H9 (cell line): ENCODE measurements around the gene SP6. TPM values are rescaled to one million over a fixed set of nuclear protein-coding genes. Genes with fewer than 3 reads are reported as not detected.
A peak's percentile ranks its signal among the peaks of the same experiment; 100 is the strongest.

Experiments
- DNase-seq: peaks from one replicate; pipeline ENCODE4 v3.0.0-alpha.2; 2017
- H2AFZ ChIP-seq: one replicate; pipeline ENCODE4 v1.6.1; 2013; ENCODE audit warnings: mild to moderate bottlenecking, low read length, control low read depth, moderate library complexity
- H2AK5ac ChIP-seq: 2 replicates; pipeline ENCODE4 v1.6.1; 2013; ENCODE audit warnings: low read length, control low read depth, mixed read lengths; ENCODE audit not compliant: insufficient read length
- H2BK120ac ChIP-seq: one replicate; pipeline ENCODE4 v1.6.1; 2013; ENCODE audit warnings: low read depth, mild to moderate bottlenecking, low read length, control low read depth, inconsistent platforms; ENCODE audit not compliant: poor library complexity, severe bottlenecking
- H2BK12ac ChIP-seq: 2 replicates; pipeline ENCODE4 v1.6.1; 2013; ENCODE audit warnings: low read length, control low read depth, mixed read lengths, low read depth; ENCODE audit not compliant: insufficient read length
- H2BK15ac ChIP-seq: 2 replicates; pipeline ENCODE4 v1.6.1; 2013; ENCODE audit warnings: low read depth, low read length, control low read depth
- H2BK20ac ChIP-seq: one replicate; pipeline ENCODE4 v1.6.1; 2013; ENCODE audit warnings: low read depth, mild to moderate bottlenecking, low read length, control low read depth, inconsistent platforms; ENCODE audit not compliant: poor library complexity, severe bottlenecking
- H2BK5ac ChIP-seq: 2 replicates; pipeline ENCODE4 v1.6.1; 2013; ENCODE audit warnings: low read length, control low read depth, mixed read lengths; ENCODE audit not compliant: insufficient read length
- H3K14ac ChIP-seq: 2 replicates; pipeline ENCODE4 v1.6.1; 2013; ENCODE audit warnings: low read length, control low read depth; ENCODE audit not compliant: insufficient read depth
- H3K18ac ChIP-seq: 2 replicates; pipeline ENCODE4 v1.6.1; 2013; ENCODE audit warnings: low read depth, mild to moderate bottlenecking, mixed read lengths, low read length, control low read depth; ENCODE audit not compliant: insufficient read length
- H3K23ac ChIP-seq: 2 replicates; pipeline ENCODE4 v1.6.1; 2013; ENCODE audit warnings: low read length, control low read depth, mixed read lengths, low read depth; ENCODE audit not compliant: insufficient read length
- H3K23me2 ChIP-seq: 2 replicates; pipeline ENCODE4 v1.6.1; 2013; ENCODE audit warnings: low read depth, mild to moderate bottlenecking, mixed read lengths, low read length, control low read depth; ENCODE audit not compliant: insufficient read length, poor library complexity, severe bottlenecking
- H3K27ac ChIP-seq: 2 replicates; pipeline ENCODE4 v1.5.1; 2013; ENCODE audit warnings: low read length, control low read depth, mixed read lengths, low read depth; ENCODE audit not compliant: insufficient read length
- H3K27me3 ChIP-seq: 2 replicates; pipeline ENCODE4 v1.6.1; 2013; ENCODE audit warnings: low read length, control low read depth, inconsistent platforms; ENCODE audit not compliant: insufficient read depth
- H3K4ac ChIP-seq: 2 replicates; pipeline ENCODE4 v1.6.1; 2013; ENCODE audit warnings: low read depth, mild to moderate bottlenecking, control low read depth, inconsistent platforms, low read length, moderate library complexity
- H3K4me1 ChIP-seq: 2 replicates; pipeline ENCODE4 v1.6.1; 2013; ENCODE audit warnings: low read length, control low read depth, inconsistent platforms; ENCODE audit not compliant: insufficient read depth
- H3K4me2 ChIP-seq: 2 replicates; pipeline ENCODE4 v1.6.1; 2013; ENCODE audit warnings: low read length, control low read depth, mixed read lengths; ENCODE audit not compliant: insufficient read length, insufficient read depth
- H3K56ac ChIP-seq: 2 replicates; pipeline ENCODE4 v1.6.1; 2013; ENCODE audit warnings: low read depth, mild to moderate bottlenecking, mixed read lengths, low read length, control low read depth; ENCODE audit not compliant: insufficient read length
- H3K79me1 ChIP-seq: 2 replicates; pipeline ENCODE4 v1.6.1; 2013; ENCODE audit warnings: low read depth, mild to moderate bottlenecking, moderate library complexity, low read length, control low read depth, inconsistent platforms; ENCODE audit not compliant: insufficient read depth, poor library complexity, severe bottlenecking
- H3K79me2 ChIP-seq: 2 replicates; pipeline ENCODE4 v1.6.1; 2013; ENCODE audit warnings: low read length, control low read depth, inconsistent platforms; ENCODE audit not compliant: insufficient read depth
- H3K9ac ChIP-seq: 2 replicates; pipeline ENCODE4 v1.6.1; 2013; ENCODE audit warnings: low read length, control low read depth, mixed read lengths; ENCODE audit not compliant: insufficient read length; ENCODE audit errors: extremely low read depth
- H3K9me3 ChIP-seq: one replicate; pipeline ENCODE4 v1.6.1; 2013; ENCODE audit warnings: low read depth, low read length, inconsistent platforms; ENCODE audit not compliant: control insufficient read depth
- H3T11ph ChIP-seq: one replicate; pipeline ENCODE4 v1.6.1; 2013; ENCODE audit warnings: mild to moderate bottlenecking, low read length, control low read depth, inconsistent platforms
- H4K20me1 ChIP-seq: one replicate; pipeline ENCODE4 v1.6.1; 2013; ENCODE audit not compliant: control insufficient read depth, insufficient read length, insufficient read depth
- H4K5ac ChIP-seq: 2 replicates; pipeline ENCODE4 v1.6.1; 2013; ENCODE audit warnings: low read depth, mild to moderate bottlenecking, mixed read lengths, low read length, control low read depth; ENCODE audit not compliant: insufficient read length
- H4K8ac ChIP-seq: replicated peaks from 2 replicates; pipeline ENCODE4 v1.6.1; 2013; ENCODE audit warnings: low read length, control low read depth, mixed read lengths, low read depth; ENCODE audit not compliant: insufficient read length
- H4K91ac ChIP-seq: 2 replicates; pipeline ENCODE4 v1.6.1; 2013; ENCODE audit warnings: low read depth, mild to moderate bottlenecking, moderate library complexity, mixed read lengths, low read length, control low read depth; ENCODE audit not compliant: insufficient read length
- H3K27ac Mint-ChIP-seq, 3 experiments: 2 replicates in 2 of 3; 3 replicates in 1 of 3; pipeline ENCODE4 v1.8.0; 2020 to 2021; ENCODE audit warnings: mixed read lengths in 3 of 3, mild to moderate bottlenecking in 1 of 3, moderate library complexity in 1 of 3
- H3K27me3 Mint-ChIP-seq: 2 replicates; pipeline ENCODE4 v1.8.0; 2021; ENCODE audit warnings: low read depth, mild to moderate bottlenecking, moderate library complexity, mixed read lengths
- H3K36me3 Mint-ChIP-seq, 3 experiments: 2 replicates in 2 of 3; 3 replicates in 1 of 3; pipeline ENCODE4 v1.8.0; 2020 to 2021; ENCODE audit warnings: low read depth in 3 of 3, mixed read lengths in 3 of 3; ENCODE audit not compliant: insufficient read depth in 1 of 3
- H3K4me1 Mint-ChIP-seq, 2 experiments: 2 replicates each; pipeline ENCODE4 v1.8.0; 2020; ENCODE audit warnings: mixed read lengths in 2 of 2
- H3K4me3 Mint-ChIP-seq, 2 experiments: 2 replicates in 1 of 2; 3 replicates in 1 of 2; pipeline ENCODE4 v1.8.0; 2020 to 2021; ENCODE audit warnings: mild to moderate bottlenecking in 2 of 2, mixed read lengths in 2 of 2, moderate library complexity in 1 of 2
- H3K9me3 Mint-ChIP-seq, 2 experiments: 2 replicates in 1 of 2; 3 replicates in 1 of 2; pipeline ENCODE4 v1.8.0; 2020; ENCODE audit warnings: mild to moderate bottlenecking in 2 of 2, mixed read lengths in 2 of 2, moderate library complexity in 1 of 2
- CTCF ChIP-seq: fragments of 200-600 bp; sonication (generic); conservative IDR thresholded peaks from 3 replicates; pipeline ENCODE4 v1.8.0; 2021; ENCODE audit warnings: antibody characterized with exemption, mild to moderate bottlenecking
- WGBS: extraction: QIAGEN DNeasy Blood & Tissue Kit; methylation state at CpG from one replicate; pipeline ENCODE4 v1.1.7; 2013; ENCODE audit warnings: missing lambda C conversion rate, low lambda C conversion rate, mixed read lengths; ENCODE audit not compliant: insufficient read length; ENCODE audit errors: extremely low coverage; 5-methylcytosine and 5-hydroxymethylcytosine counted together
- total RNA-seq: library from RNA; stranded (reverse); gene quantifications from 2 replicates; pipeline ENCODE4 v1.2.1, GENCODE V29; 2021

Gene SP6
- total RNA-seq, 1 experiment from 2014 or later = 0.90 TPM

GRCh38 chr17:47810200-47810821, 40.7 kb downstream of the SP6 start:
- no peaks in the 10 kb centered on the region for H3K4me1 ChIP-seq
- H3K79me1 ChIP-seq = no peaks in the 10 kb centered on the region
- H3K9me3 Mint-ChIP-seq = no peaks in the 10 kb centered on the region; a peak in 1 of 5 replicates
- no peaks in the 10 kb centered on the region for H3K23me2 ChIP-seq
- no peak overlapping the region for H3K23ac ChIP-seq
- no peaks in the 10 kb centered on the region for H3K9me3 ChIP-seq
- no CpG with 5 or more reads among the region's 10 CpGs for WGBS
- TF ChIP-seq CTCF = no peak
- H3K9ac ChIP-seq = no peak overlapping the region
- H4K20me1 ChIP-seq = no peaks in the 10 kb centered on the region
- no peak overlapping the region for H3K56ac ChIP-seq
- no peak overlapping the region for H3K27ac ChIP-seq
- H3K4me3 Mint-ChIP-seq = no peak overlapping the region
- no peak overlapping the region for H3K14ac ChIP-seq
- no peaks in the 10 kb centered on the region for H3K27me3 Mint-ChIP-seq
- H2BK120ac ChIP-seq = no peak overlapping the region
- H2BK5ac ChIP-seq = no peak overlapping the region
- H3K4me1 Mint-ChIP-seq = peaks cover 6 to 7% of the 10 kb centered on the region in 2 experiments; a peak in 3 of 4 replicates
- H4K8ac ChIP-seq = no peak overlapping the region
- DNase-seq = peak; percentile 73
- H3K18ac ChIP-seq = no peak overlapping the region
- no peak overlapping the region for H3K4me2 ChIP-seq
- no peaks in the 10 kb centered on the region for H3K79me2 ChIP-seq
- no peak overlapping the region for H2BK12ac ChIP-seq
- H2AK5ac ChIP-seq = no peak overlapping the region
- H3T11ph ChIP-seq = no peak overlapping the region
- no peaks in the 10 kb centered on the region for H3K27me3 ChIP-seq
- H2BK20ac ChIP-seq = no peak overlapping the region
- no peak overlapping the region for H4K91ac ChIP-seq
- no peak overlapping the region for H2AFZ ChIP-seq
- no peak overlapping the region for H4K5ac ChIP-seq
- H3K4ac ChIP-seq = no peak overlapping the region
- peak overlapping the region in 2 of 3 experiments; percentile 30 to 80; a peak in 2 of 7 replicates for H3K27ac Mint-ChIP-seq
- peaks cover 0 to 20% (median 4%) of the 10 kb centered on the region in 3 experiments; a peak in 6 of 7 replicates for H3K36me3 Mint-ChIP-seq
- no peak overlapping the region for H2BK15ac ChIP-seq
